HG03460 (cell line): ENCODE results near the gene ACY1.
"Not testable (repeated sequence)": the region's sequence is repeated elsewhere in the genome, so short reads cannot be mapped to it uniquely, and the experiment has no call there.

Source experiments
- ATAC-seq: cut with Tn5 transposase; IDR thresholded peaks from one replicate; pipeline ENCODE4 v1.9.1; 2021; ENCODE audit not compliant: unreplicated experiment

ACY1 gene

DNA sequence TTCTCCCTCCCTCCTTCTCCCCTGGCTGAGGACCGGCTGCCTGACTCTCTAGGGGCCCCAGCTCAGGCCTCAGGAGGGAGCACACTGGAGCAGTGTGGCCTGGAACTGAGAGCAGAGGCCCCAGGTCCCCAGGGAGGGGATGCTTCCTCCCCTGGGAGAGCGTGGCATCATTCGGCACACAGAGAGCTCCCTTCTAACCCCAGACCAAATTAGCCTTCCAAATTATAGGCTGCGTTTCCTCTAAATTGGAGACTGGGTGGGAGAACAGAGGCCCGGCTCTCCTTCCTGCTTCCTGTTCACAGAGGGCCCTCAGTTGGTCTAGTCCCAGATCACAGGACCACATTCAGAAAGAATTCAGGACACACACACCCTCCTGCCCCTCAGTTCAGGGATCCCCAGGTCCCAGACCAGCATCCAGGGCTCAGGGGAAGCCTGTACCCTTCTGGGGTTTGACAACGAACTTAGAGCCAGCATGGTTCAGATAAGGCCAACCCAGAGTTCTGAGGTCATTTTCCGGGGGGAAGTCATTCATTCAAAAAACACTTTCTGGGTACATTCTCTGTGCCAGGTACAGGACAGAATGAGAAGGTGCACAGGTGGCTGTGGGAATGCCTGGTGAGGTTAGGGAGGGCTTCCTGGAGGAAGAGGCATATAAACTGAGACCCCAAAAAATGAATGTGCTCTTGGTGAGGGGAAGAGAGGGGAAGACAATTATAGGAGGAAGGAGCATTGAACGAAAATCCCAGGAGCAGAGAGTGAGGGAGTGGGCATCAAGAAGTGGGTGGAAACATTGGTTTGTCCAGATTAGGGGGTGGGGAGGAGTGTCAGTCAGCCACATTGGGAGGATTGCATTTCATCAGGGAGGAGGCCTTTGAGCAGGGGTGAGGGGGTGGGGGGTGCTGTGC is 40.8 kb downstream of the ACY1 start:
- peak; percentile 70 for ATAC-seq

DNA sequence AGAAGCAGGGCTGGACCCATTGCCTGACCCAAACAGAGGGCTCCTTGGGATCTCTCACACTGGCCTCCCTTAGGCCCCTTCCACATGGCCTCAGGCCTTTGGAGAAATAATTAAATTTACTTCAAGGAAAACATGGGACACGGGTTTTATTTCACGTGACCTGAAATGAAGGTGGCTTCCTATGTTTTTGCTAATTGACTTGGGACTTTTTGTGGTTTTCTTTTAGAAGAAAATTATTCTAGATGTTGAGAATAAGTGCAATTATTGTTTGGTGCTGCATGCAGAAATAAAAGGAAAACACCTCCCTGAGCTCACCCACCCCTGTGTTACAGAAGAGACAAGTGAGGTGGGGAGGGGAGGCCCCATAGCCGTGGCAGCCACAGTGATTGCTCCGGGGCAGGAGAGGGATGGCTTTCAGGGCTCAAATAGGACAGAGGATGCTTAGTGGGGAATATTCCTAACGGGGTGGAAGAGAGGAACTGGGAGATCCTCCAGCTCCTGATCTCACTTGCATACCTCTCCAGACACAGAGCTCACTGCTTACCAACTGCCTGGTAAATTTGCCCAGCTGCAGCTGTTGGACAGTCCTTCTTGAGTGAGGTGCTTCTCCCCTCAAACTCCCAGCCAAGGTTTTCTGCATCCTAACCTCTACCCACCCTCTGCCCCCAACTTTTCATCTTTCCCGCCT is 41.6 kb downstream of the ACY1 start:
- no peak for ATAC-seq

DNA sequence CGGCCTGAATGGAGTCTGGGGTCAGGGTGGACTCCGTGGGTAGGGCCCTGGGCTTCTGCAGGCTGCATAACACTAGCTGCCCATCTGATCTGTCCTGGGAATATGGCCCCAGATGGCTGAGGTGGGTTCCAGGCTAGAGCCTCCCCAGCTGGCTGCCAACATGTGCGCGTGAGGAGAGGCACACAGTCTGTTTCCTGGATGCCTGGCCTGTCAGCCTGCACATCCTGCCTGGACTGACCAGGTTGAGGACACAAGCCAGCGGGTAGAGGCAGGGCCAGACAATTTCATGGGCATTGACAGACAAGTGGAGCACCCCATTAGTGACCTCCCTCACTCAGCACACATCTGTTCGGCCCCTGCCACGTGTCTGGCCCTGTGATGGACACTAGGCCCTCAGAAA is 42.1 kb downstream of the ACY1 start:
- no peak for ATAC-seq

DNA sequence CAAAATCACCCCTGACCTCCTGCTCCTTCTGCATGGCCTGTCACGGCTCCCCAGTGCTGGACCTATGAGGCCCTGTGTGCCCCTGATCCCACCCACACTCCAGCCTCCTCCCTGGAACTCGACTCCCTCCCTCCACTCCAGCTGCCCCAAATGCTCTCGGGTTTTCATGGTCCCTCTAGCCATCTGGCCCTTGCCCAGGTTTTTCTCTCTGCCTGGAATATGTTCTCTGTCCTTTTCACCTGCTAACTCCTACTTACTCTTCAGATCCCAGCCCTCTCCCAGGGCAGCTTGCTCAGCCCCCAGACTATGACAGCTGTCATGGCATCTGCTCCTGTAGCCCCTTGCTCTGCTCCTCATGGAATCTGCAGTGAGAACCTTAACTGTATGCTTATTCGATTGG is 42.7 kb downstream of the ACY1 start:
- ATAC-seq: no peak

DNA sequence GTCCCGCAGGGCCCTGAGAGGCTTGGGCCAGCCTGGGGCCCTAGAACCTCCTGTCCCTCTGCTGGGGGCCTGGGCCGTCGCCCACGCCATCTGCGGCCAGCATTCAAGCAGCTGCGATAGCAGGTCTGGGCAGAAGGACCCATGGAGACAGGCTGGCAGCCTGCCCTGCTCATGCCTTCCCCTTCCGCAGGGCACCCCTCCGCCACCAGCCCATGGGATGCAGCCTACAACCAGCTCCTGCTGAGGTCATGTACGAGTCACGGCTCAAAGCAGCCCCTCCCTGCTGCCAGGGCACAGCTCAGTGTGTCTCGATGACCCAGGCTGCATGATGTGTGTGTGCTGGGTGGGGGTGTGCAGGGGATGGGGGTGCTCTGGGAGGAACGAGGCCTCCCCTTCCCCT is 45.2 kb downstream of the ACY1 start:
- no peak for ATAC-seq

DNA sequence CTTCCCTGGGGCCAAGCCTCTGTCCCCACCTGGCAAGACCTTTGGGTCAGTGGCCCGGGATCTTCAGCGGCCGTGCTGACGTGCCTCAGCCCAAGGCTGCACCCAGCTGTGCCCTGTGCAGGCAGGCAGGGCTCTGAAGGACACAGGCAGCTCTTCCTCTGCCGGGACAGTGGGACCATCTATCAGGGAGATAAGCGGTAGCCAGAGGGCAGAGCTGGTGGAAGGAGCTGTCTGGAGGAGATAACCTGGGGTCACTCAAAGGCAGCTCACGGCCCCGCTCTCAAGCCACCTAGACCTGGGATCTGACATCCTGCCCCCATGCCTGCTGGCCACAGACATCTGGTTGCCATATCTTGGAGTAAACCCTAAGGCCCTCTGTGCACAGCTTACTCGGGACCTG is 45.7 kb downstream of the ACY1 start:
- no peak for ATAC-seq

GRCh38 chr3:52029535-52029934 is 46.2 kb downstream of the ACY1 start:
- no peak for ATAC-seq

DNA sequence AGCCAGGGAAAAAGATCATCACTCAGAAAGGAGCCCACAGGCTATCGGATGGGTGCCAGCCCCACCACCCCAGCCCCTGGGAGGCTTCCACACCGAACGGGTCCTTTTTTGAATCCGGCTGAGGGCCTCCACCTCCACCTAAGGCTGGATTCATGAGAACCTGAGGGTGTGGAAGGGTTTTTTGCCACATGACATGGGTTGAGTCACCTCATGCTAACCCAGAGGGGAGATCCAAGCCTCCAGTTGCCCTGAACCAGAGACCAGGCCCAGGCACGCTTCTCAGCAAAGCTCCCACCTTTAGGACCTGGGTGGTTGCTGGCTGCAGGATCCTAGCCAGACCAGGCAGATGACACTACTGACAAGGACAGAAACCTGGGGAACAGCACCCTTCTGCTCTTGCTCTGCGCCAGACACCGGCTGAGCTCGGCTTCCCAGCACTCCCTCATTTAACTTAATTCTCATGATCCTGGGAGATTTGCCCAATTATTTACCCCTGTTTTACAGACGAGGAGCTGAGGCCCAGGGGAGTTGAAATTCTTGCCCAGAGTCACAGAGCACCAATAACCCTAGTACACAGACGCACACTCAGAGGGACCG is 47.5 kb downstream of the ACY1 start:
- ATAC-seq: no peak

GRCh38 chr3:52031896-52032295 is 48.6 kb downstream of the ACY1 start:
- ATAC-seq: no peak

GRCh38 chr3:52032702-52033408 is 49.5 kb downstream of the ACY1 start:
- ATAC-seq: no peak

DNA sequence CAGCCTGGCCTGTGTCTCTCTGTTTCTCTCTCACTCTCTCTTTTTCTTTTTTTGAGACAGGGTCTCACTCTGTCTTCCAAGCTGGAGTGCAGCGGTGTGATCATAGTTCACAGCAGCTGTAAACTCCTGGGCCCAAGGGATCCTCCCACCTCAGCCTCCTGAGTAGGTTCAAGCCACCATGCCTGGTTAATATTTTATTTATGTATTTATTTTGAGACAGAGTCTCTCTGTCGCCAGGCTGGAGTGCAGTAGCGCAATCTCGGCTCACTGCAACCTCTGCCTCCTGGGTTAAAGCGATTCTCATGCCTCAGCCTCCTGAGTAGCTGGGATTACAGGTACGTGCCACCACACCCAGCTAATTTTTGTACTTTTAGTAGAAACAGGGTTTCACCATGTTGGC is 50.4 kb downstream of the ACY1 start:
- ATAC-seq: not testable (repeated sequence)

DNA sequence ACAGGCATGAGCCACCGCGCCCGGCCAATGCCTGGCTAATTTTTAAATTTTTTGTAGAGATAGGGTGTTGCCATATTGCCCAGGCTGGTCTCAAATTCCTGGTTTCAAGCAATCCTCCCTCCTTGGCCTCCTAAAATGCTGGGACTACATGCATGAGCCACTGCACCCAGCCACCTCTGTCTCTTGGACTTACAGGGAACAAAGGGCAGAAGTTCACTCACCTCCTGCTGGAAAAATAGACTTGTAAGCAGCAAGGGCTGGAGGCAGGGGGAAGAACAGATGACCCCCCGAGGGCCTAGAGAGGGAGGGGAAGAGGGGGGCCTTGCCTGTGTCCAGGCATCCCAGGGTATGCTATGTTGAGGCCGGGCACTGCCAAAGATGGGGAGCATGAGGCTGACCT is 50.9 kb downstream of the ACY1 start:
- ATAC-seq: no peak

DNA sequence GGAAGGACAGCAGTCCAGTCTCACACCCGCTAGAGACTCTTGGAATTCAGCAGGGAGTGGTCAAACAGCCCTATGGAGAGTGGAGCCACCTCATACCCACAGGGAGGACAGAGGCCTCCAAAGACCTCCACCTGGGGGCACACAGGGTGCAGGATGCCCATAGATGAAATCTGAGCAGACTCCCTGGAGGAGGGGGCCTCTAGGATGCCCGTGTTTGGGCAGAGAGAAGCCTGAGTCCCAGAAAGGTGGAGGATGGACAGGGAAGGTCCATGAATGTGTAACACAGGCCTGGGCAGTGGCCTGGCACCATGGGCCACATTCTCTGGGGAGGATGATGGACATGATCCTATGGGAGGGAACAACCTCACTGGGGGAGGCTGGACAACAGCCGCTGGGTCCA is 51.3 kb downstream of the ACY1 start:
- no peak for ATAC-seq

DNA sequence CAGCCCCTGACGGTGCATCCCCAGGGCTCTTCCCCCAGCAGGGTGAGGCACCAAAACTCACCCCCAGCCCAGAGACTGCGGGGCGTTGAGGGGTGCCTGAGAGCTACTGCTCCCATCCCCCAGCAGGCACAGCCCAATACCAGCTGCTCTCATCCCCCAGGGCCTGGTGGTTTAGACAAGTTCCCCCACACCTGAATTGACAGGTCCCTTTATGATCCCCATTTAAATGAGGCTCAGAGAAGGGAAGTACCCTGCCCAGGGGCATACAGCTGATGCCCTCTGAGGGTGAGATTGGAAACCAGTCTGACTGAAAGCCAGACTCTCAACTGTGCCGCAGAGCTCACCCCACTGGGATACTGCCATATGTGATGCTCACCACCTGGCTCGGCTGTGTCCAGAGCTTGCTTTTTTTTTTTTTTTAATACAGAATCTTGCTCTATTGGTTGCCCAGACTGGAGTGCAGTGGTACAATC is 52.9 kb downstream of the ACY1 start:
- ATAC-seq: peak; percentile 76

DNA sequence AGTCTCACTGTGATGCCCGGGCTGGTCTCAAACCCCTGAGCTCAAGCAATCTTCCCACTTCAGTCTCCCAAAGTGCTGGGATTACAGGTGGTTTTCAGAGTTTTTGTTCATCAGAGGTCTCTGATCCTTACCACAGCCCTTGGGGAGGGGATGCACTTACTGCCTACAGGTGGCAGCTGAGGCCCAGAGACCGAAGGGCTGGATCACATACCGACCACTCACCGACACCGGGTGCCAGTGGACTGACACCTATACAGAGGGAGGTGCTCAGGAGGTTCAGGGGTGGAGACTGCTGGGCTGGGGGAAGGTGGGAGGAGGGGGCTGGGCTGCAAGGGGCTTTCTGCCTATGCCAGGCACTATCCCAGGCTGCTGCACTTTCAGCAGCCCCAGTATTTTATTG is 53.5 kb downstream of the ACY1 start:
- no peak for ATAC-seq

- no peak for ATAC-seq
These were observed 54.0 kb downstream of the ACY1 start for GRCh38 chr3:52037291-52037690.

GRCh38 chr3:52038227-52038626 is 54.9 kb downstream of the ACY1 start:
- no peak for ATAC-seq
